NCI-H345 (cell line): ENCODE data around the gene NEU2.
"Not testable (repeated sequence)": the region's sequence is repeated elsewhere in the genome, so short reads cannot be mapped to it uniquely, and the experiment has no call there.

ENCODE experiments used
- DNase-seq: peaks from one replicate; lab custom pipeline; 2025; lab: John Stamatoyannopoulos, UW

NEU2 gene

GRCh38 chr2:233010569-233011267, 21.8 kb upstream of the NEU2 start:
- no peak for DNase-seq

- no peak for DNase-seq
Observed at GRCh38 chr2:233011268-233011650, 21.2 kb upstream of the NEU2 start.

DNA sequence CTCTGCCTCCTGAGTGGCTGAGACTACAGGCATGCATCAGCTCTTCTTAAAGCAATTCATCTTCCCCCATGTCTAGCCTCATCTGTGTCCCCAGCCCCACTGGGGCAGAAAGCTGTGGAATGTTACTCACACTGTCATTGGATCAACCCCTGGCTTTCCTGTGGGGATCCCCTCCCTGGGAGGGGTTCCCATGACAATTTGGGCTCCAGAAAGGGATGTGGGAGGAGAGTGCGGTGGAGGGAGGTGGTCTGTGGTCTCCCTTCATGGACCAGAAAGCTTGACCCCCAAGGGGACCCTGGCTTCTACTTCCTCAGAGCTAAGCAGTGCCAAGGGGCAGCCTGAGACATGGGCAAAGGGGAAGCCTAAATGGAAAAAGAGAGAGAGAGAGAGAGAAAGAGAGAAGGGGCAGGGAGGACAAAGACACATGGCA, 20.8 kb upstream of the NEU2 start:
- DNase-seq = no peak

DNA sequence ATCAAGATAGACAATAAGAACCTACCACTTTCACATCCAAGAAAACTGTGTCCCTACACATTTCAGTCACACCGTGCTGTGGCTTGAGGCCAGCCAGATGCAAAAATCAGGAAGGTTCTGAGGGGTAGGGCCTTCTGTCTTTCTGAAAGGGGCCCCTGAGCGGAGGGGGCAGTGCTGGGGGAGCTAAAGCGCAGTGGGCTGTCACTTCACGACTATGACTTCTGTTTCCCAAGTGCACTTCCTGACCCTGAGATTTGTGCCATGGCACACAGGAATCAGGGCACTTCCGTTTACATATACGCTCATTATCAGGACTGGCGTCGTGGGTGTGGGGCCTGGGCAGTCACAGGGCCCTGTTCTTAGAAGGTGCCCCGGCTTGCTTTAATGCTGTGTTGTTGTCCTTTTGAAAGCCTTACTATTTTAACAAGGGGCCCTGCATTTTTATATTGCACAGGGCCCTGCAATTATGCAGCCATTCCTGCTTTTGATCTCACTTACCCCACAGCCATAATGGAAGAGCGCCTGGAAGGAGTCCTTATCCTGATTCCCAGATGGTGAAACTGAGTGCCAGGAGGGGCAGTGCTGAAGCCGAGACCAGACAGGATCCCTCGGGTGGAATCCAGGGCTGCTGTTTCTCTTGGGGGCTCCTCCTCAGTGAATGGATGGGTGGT, 20.0 kb upstream of the NEU2 start:
- no peak for DNase-seq

GRCh38 chr2:233013027-233013461, 19.4 kb upstream of the NEU2 start, which contains the start of gene NGEF:
Gene NGEF, minus strand, starts transcription at chr2:233013256. Its CDS starts 38,366 bp downstream, at chr2:232974890.
- DNase-seq = no peak

DNA sequence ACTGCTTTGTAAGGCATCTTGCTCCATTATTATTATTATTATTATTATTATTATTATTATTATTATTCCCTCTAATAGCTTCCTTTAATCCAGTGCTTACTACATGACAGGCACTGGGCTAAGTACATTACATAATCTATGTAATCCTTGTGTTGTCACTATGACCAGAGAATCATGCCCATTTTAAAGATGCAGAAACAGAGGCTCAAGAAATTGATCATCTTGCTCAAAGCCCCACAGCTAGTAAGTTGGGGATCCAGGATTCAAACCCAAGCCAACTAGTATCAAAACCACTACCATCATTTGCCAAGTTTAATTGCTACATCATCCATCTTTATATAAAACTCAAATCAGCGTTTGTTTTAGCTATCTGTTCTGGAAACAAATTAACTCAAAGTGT, 18.8 kb upstream of the NEU2 start:
- DNase-seq = no peak

DNA sequence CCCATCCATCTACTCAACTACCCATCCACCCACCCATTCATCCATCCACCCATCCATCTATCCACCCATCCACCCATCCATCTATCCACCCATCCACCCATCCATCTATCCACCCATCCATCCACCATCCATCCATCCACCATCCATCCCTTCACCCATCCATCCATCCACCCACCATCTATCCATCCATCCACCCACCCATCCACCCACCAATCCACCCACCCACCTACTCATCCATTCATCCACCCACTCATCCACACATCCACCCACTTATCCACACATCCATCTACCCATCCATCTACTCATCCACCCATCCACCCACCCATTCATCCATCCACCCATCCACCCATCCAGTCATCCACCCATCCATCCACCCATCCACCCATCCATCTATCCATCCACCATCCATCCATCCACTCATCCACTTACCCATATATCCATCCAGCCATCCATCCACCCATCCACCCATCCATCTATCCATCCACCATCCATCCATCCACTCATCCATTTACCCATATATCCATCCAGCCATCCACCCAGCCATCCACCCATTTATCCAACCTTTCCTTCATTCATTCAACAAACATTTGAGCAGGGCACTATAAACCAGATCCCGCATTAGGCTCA, 17.3 kb upstream of the NEU2 start:
- DNase-seq = no peak

GRCh38 chr2:233017947-233018346, 14.5 kb upstream of the NEU2 start:
- no peak for DNase-seq

- DNase-seq = not testable (repeated sequence)
Observed at GRCh38 chr2:233019610-233020009, 12.9 kb upstream of the NEU2 start.

GRCh38 chr2:233020454-233020853, 12.0 kb upstream of the NEU2 start:
- no peak for DNase-seq

DNA sequence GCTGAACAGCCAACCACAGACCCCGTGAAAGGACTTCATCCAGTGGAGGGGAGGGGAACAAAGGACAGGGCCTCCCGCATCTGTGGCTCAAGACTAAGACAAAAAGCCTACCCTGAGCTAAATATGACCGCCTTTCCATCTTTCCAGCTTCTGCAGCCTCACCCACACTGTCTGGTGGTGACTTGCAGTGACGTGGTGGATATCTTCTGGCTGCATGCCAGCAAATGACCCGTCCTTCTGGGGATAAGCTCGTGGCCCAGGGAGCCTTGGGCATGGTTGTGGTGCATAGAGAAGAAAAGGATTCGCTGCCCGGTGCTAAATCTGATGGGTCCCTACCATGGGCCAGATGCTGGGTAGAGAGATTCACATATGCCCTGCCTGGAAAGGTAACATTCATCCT, 10.7 kb upstream of the NEU2 start:
- no peak for DNase-seq

GRCh38 chr2:233022561-233022960, 9.9 kb upstream of the NEU2 start:
- DNase-seq = no peak

GRCh38 chr2:233023007-233023760, 9.3 kb upstream of the NEU2 start:
- no peak for DNase-seq

GRCh38 chr2:233023761-233024410, 8.6 kb upstream of the NEU2 start:
- no peak for DNase-seq

DNA sequence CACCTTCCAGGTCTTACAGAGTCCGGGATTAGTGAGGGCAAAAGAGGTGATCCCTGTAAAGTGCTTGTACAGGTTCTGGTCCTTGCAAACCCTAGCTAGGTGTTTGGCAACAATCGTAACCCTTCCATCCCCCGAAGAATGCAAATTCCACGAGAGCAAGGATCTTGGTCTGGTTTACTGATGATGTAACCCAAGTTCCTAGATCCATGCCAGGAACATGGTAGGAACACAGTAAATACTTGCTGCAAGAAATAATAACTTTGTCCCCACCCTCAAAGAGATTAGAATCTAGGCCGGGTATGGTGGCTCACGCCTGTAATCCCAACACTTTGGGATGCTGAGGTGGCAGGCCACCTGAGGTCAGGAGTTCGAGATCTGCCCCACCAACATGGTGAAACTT, 6.8 kb upstream of the NEU2 start:
- DNase-seq = no peak

DNA sequence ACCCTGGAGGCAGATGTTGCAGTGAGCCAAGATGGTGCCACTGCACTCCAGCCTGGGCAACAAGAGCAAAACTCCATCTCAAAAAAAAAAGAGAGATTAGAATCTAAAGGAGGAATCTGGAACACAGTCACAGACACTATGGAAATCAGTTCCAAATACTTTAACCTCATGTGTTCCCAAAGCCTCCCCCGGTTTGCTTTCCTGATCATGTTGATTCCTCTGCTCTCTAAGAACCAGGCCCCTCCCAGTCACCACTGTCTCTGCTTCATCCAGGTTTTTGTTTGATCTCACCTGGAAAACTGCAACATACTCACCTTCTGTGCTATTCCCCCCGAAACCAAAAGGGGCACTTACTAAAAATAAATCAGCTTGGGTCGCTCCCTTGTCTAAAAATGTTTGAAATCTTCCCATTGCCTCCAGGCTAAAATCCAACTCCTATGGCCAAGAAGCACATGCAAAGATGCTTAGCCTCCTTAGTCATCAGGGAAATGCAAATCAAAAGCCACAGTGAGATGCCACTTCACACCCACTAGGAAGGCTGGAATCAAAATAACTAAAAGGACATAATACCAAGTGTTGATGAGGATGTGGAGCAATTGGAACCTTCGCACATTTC, 6.2 kb upstream of the NEU2 start:
- DNase-seq = no peak

DNA sequence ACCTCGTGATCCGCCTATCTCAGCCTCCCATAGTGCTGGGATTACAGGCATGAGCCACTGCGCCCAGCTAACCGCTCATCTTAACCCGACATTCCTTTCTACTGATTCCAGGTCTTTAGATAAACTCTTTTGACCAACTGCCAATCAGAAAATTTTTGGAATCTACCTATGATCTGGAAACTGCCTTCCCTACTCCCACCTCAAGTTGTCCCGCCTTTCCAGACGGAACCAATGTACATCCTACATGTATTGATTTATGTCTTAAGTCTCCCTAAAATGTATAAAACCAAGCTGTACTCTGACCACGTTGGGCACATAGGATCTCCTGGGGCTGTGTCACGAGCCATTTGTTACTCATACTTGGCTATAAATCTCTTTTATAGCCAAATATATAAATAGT, 3.2 kb upstream of the NEU2 start:
- no peak for DNase-seq

- no peak for DNase-seq
Observed at GRCh38 chr2:233031556-233032500, 644 bp upstream of the NEU2 start.

- no peak for DNase-seq
Observed at GRCh38 chr2:233033672-233034071, 1.2 kb downstream of the NEU2 start.
